GM21515 (cell line): ENCODE data around the gene XKR8.
A peak's percentile ranks its signal among the peaks of the same experiment; 100 is the strongest.

Source experiments
- ATAC-seq: cut with Tn5 transposase; IDR thresholded peaks from one replicate; pipeline ENCODE4 v1.9.1; 2021; ENCODE audit not compliant: unreplicated experiment

The XKR8 gene

DNA sequence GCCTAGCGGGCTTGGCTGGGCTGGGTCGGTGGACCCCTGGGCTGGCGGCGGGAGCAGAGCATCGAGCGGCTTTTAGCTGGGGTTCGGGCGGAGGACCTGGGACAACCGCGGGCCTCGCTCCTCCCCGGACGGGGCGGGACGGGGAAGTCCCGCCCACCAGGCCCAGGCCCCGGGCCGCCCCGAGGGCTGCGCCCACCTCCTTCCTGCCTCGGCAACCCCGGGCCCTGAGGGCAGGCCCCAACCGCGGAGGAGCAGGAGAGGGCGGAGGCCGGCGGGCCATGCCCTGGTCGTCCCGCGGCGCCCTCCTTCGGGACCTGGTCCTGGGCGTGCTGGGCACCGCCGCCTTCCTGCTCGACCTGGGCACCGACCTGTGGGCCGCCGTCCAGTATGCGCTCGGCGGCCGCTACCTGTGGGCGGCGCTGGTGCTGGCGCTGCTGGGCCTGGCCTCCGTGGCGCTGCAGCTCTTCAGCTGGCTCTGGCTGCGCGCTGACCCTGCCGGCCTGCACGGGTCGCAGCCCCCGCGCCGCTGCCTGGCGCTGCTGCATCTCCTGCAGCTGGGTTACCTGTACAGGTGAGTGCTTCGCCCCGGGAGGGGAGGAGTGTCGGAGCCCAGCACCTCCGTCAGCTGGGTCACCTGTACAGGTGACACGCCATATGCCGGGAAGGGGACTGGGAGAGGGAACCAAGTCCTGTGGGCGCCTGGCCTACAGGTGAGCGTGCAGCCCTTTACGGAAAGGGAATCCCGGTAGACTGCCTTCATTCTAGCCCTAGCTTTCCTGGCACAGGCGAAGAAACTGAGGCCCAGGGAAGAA is at the start of gene XKR8:
TSS of gene XKR8 (plus strand) at position 182 of the 812 bp plus-strand sequence. CDS start at position 279, 97 bp downstream.
- ATAC-seq: peak; percentile 87

DNA sequence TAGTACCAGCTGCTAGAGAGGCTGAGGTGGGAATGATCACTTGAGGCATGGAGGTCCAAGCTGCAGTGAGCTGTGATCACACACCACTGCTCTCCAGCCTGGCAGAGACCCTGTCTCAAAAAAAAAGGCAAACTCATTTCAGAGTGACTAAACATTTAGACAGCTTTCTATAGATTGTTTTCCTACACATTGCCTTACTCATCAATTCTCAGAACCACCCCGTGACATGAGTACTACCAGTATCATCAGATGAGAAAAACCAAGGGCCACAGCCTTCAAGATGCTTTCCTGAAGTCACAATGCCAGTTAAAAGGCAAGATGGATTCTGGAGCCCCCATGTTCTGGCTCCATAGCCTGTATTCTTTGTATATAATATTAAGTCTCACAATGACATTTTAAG is 47.3 kb upstream of the XKR8 start:
- ATAC-seq: no peak

DNA sequence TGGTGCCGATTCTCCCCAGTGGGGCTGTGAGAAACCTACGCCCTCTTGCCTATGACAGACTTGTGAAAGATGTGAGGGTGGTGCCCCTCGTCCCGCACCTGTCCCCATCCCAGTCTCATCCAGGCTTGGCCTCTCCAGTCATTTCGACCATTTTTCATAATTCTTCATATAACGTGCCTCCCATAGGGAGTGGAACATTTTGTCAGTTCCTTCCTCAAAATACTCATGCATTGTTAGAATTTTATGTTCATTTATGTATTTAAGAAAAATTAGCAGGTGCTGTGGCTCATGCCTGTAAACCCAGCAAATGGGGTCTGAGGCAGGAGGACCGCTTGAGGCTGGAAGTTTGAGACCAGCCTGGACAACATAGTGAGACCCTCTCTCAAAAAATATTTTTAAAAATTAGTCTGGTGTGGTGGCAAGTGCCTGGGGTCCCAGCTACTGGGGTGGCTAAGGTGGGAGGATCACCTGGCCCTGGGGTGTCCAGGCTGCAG is 44.6 kb upstream of the XKR8 start:
- no peak for ATAC-seq

- ATAC-seq: no peak
Measured at GRCh38 chr1:27922272-27922671, 37.5 kb upstream of the XKR8 start.

DNA sequence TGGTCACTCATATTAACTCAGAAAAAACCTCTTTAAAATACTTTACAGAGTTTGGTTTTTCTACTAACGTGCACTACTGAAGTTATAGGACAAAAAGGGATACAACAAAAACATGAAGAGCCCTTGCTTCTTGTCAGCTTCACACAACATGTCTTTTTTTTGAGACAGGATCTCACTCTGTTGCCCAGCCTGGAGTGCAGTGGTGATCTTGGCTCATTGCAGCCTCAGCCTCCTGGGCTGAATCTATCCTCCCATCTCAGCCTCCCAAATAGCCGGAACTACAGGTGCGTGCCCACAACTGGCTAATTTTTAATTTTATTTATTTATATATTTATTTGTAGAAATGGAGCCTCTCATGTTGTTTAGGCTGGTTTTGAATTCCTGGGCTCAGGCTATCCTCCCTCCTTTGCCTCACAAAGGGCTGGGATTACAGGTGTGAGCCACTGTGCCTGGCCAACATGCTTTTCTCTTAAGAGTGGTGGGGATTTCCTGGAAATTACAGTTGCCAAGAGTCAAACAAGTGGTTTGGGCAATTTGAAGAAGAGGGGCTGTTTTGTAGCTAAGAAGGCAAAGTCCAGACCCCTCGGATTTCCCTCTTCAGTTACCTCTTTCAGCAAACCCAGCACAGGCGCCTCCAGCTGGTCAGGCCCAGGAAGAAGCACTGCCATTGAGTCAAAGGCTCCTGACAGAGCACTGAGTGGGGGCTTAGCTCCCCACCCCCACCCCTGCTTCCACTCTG is 31.4 kb upstream of the XKR8 start:
- ATAC-seq: no peak

GRCh38 chr1:27931184-27931583 is 28.6 kb upstream of the XKR8 start:
- no peak for ATAC-seq

GRCh38 chr1:27931759-27932158 is 28.0 kb upstream of the XKR8 start:
- ATAC-seq: no peak

GRCh38 chr1:27934818-27935549 is 24.8 kb upstream of the XKR8 start, which contains the start of gene SMPDL3B:
TSS of gene SMPDL3B (plus strand) at chr1:27935000. CDS start at chr1:27935184, 184 bp downstream.
- no peak for ATAC-seq

- ATAC-seq: no peak
Measured at GRCh38 chr1:27935721-27936120, 24.1 kb upstream of the XKR8 start.

DNA sequence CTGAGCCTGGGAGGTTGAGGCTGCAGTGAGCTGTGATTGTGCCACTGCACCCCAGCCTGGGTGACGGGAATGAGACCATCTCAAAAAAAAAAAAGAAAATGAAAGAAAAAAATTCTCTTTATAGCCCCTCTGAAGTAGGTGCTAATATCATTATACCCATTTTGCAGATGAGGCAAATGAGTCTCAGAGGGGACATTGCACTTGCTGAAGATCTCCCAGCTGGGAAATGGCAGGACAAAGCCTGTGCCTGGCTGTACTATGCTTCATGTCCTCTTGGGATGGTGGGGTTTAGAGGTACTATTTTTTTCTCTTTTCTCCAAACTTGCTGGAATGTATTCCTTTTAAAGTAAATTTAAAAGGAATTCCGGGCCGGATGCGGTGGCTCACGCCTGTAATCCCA is 23.4 kb upstream of the XKR8 start:
- ATAC-seq: no peak

DNA sequence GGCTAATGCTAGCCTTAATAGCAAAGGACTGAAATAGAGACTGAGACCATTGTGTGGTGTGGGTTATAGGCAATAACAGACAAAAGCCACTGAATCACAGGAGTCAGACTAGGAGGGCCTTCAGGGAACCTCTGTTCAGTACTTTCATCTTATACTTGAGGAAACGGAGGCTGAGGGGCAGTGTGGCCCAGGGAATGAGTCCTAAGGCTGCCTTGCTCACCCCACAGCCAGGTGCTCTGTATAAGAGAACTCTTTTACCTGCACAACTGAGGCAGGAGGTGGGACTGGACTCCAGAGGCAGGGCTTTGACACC is 22.3 kb upstream of the XKR8 start:
- no peak for ATAC-seq

GRCh38 chr1:27938488-27938887 is 21.3 kb upstream of the XKR8 start:
- no peak for ATAC-seq

- no peak for ATAC-seq
Measured at GRCh38 chr1:27940297-27940696, 19.5 kb upstream of the XKR8 start.

- no peak for ATAC-seq
Measured at GRCh38 chr1:27940870-27941560, 18.8 kb upstream of the XKR8 start.

- no peak for ATAC-seq
Measured at GRCh38 chr1:27941671-27942540, 17.9 kb upstream of the XKR8 start.

- no peak for ATAC-seq
Measured at GRCh38 chr1:27945020-27945419, 14.8 kb upstream of the XKR8 start.

GRCh38 chr1:27949027-27949426 is 10.7 kb upstream of the XKR8 start:
- ATAC-seq: no peak

DNA sequence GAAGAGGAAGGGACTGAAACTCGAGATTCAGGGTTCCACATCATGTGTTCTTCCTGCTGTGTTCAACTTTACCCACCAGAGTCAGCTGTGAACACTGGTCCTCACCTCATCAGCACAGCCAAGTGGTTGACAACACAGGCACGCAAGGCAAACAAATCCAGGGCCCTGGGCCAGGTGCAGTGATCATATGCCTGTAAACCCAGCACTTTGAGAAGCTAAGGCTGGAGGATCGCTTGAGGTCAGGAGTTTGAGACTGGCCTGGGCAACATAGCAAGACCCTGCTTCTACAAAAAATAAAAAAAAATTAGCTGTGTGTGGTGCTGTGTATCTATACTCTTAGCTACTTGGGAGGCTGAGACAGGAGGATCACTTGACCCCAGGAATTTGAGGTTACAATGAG is 8.4 kb upstream of the XKR8 start:
- no peak for ATAC-seq

- ATAC-seq: no peak
Measured at GRCh38 chr1:27952147-27952546, 7.6 kb upstream of the XKR8 start.

DNA sequence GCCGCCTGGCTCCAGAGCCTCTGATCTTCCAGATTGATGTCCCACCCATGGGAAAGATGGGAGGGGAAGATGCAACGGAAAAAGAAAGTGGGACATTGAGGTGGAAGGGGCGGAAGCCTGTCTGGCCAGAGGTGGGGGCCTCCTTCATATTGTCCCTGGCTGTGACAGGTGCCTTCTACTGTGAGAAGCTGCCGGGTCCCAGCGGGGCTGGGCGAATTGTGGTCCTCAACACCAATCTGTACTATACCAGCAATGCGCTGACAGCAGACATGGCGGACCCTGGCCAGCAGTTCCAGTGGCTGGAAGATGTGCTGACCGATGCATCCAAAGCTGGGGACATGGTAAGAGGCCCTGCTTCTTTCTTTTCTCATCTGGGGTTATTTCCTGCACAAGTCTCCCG is 5.6 kb upstream of the XKR8 start:
- ATAC-seq: no peak
